Measurements from ENCODE around the gene SMAGP.

DNA sequence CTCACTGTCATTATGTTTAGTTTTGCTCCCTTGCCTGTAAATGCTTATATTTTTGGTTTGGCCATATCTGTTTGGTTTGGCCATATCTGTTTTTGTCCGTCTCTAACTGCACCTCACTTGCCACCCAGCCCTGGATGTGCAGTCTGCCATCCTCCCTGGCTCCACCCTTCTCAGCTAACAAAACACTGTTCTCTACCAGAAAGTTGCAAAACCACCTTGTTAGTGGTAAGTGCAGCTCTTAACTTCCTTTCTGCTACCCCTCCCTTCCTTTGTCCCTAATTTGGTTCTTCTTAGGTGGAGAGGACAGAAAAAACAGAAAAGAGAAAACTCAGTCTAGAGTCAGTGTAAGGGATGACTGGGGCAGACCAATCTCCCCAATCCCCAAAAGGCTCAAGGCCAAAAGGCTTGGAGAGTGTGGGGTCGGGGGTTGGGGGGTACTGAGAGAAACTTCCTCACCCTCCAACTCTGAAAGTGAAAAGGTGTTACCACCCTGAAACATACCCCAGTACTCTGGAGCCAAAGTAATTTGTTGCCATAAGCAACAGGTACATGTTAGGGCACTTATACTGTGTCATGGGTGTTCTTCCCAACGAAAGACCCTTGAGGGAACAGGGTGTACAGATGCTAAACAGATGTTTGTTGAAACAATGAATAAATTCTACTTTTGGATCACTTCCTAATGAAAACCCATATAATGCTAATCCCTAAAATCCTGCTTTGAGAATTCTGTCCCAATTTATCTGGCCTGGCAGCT lies 48.8 kb upstream of the SMAGP start:
- TF ChIP-seq, protein P1, sequence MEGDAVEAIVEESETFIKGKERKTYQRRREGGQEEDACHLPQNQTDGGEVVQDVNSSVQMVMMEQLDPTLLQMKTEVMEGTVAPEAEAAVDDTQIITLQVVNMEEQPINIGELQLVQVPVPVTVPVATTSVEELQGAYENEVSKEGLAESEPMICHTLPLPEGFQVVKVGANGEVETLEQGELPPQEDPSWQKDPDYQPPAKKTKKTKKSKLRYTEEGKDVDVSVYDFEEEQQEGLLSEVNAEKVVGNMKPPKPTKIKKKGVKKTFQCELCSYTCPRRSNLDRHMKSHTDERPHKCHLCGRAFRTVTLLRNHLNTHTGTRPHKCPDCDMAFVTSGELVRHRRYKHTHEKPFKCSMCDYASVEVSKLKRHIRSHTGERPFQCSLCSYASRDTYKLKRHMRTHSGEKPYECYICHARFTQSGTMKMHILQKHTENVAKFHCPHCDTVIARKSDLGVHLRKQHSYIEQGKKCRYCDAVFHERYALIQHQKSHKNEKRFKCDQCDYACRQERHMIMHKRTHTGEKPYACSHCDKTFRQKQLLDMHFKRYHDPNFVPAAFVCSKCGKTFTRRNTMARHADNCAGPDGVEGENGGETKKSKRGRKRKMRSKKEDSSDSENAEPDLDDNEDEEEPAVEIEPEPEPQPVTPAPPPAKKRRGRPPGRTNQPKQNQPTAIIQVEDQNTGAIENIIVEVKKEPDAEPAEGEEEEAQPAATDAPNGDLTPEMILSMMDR (optimal IDR thresholded peaks at IDR 0.05 in 1 of 3, IDR thresholded peaks at IDR 0.05 in 1 of 3, conservative IDR thresholded peaks at IDR 0.05 in 1 of 3; ENCODE audit: extremely low read depth in 1 of 3, insufficient read depth in 2 of 3, low read length in 3 of 3), result no peak
- TF ChIP-seq EZH2 (IDR thresholded peaks at IDR 0.05; ENCODE audit: low read length), result no peak
